HEK293 (cell line): ENCODE data around the gene NOL9.

Experiments
- CTCF ChIA-PET: fragments of 350-600 bp; formaldehyde crosslinking; extraction: SDS; loops from one replicate; lab custom pipeline; 2021; ENCODE audit warnings: antibody characterized with exemption; lab: Yijun Ruan, JAX
- POLR2A ChIA-PET: fragments of 300-600 bp; formaldehyde crosslinking; extraction: SDS; loops from one replicate; lab custom pipeline; 2020; ENCODE audit warnings: antibody characterized with exemption, inconsistent platforms; lab: Yijun Ruan, JAX
- H3K27ac ChIP-seq: fragments of 200-500 bp; sonication (Bioruptor generic); 2 replicates; pipeline ENCODE4 v1.5.1; 2014; ENCODE audit warnings: low read depth, low read length, control low read depth, inconsistent platforms; ENCODE audit errors: extremely low read depth
- H3K36me3 ChIP-seq, 2 experiments: fragments of 200-500 bp in 1 of 2; sonication (Bioruptor generic) in 1 of 2; 1 replicate in 1 of 2; 2 replicates in 1 of 2; pipeline ENCODE4 v1.5.1; 2014 to 2017; ENCODE audit warnings: inconsistent platforms in 2 of 2, low read length in 2 of 2; ENCODE audit not compliant: control insufficient read depth in 2 of 2, insufficient read depth in 1 of 2
- H3K4me1 ChIP-seq: fragments of 200-500 bp; sonication (Bioruptor generic); 2 replicates; pipeline ENCODE4 v1.5.1; 2014; ENCODE audit warnings: mild to moderate bottlenecking, low read length, inconsistent platforms; ENCODE audit not compliant: control insufficient read depth, insufficient read depth
- H3K4me3 ChIP-seq: 2 replicates; pipeline ENCODE4 v1.5.1; 2011; ENCODE audit warnings: low read depth, mild to moderate bottlenecking, control low read depth, low read length, moderate library complexity
- H3K9me3 ChIP-seq: fragments of 200-500 bp; sonication (Bioruptor generic); 2 replicates; pipeline ENCODE4 v1.5.1; 2014; ENCODE audit warnings: low read depth, low read length, inconsistent platforms; ENCODE audit not compliant: control insufficient read depth, insufficient read depth
- ATF2 ChIP-seq: fragments of 450-650 bp; formaldehyde crosslinking; IDR thresholded peaks from 2 replicates; pipeline ENCODE4 v1.5.1; 2016; ENCODE audit warnings: missing biosample characterization, missing genetic modification characterization, low read depth
- GLIS1 ChIP-seq: fragments of 450-650 bp; formaldehyde crosslinking; IDR thresholded peaks from 2 replicates; pipeline ENCODE4 v1.5.1; 2016; ENCODE audit warnings: missing biosample characterization, missing genetic modification characterization
- HOXD13 ChIP-seq: sonication (generic); formaldehyde crosslinking; IDR thresholded peaks from 2 replicates; pipeline ENCODE4 v1.8.0; 2022; ENCODE audit warnings: missing genetic modification reagents, borderline replicate concordance
- KLF1 ChIP-seq: fragments of 450-650 bp; formaldehyde crosslinking; IDR thresholded peaks from 2 replicates; pipeline ENCODE4 v1.5.1; 2016; ENCODE audit warnings: missing biosample characterization, missing genetic modification characterization
- PRDM6 ChIP-seq: fragments of 450-650 bp; formaldehyde crosslinking; IDR thresholded peaks from 2 replicates; pipeline ENCODE4 v1.5.1; 2017; ENCODE audit warnings: missing biosample characterization, missing genetic modification characterization
- SALL2 ChIP-seq: fragments of 450-650 bp; formaldehyde crosslinking; IDR thresholded peaks from 2 replicates; pipeline ENCODE4 v1.5.0; 2017; ENCODE audit warnings: missing biosample characterization, mild to moderate bottlenecking, missing genetic modification characterization, borderline replicate concordance
- SP7 ChIP-seq: fragments of 450-650 bp; formaldehyde crosslinking; IDR thresholded peaks from 2 replicates; pipeline ENCODE4 v1.5.1; 2016; ENCODE audit warnings: missing biosample characterization, missing genetic modification characterization
- ZBTB1 ChIP-seq: fragments of 450-650 bp; formaldehyde crosslinking; IDR thresholded peaks from 2 replicates; pipeline ENCODE4 v1.5.1; 2016; ENCODE audit warnings: missing biosample characterization, missing genetic modification characterization
- ZBTB10 ChIP-seq: fragments of 450-650 bp; formaldehyde crosslinking; IDR thresholded peaks from 2 replicates; pipeline ENCODE4 v1.5.1; 2016; ENCODE audit warnings: missing biosample characterization, missing genetic modification characterization
- ZBTB17 ChIP-seq: fragments of 450-650 bp; formaldehyde crosslinking; IDR thresholded peaks from 2 replicates; pipeline ENCODE4 v1.5.1; 2016; ENCODE audit warnings: missing biosample characterization, missing genetic modification characterization
- ZBTB21 ChIP-seq: fragments of 450-650 bp; formaldehyde crosslinking; IDR thresholded peaks from 2 replicates; pipeline ENCODE4 v1.5.1; 2017; ENCODE audit warnings: missing biosample characterization, missing genetic modification characterization
- ZFP41 ChIP-seq: fragments of 450-650 bp; formaldehyde crosslinking; IDR thresholded peaks from 2 replicates; pipeline ENCODE4 v1.5.1; 2016; ENCODE audit warnings: missing biosample characterization, missing genetic modification characterization, borderline replicate concordance
- ZNF10 ChIP-seq: fragments of 450-650 bp; formaldehyde crosslinking; IDR thresholded peaks from 2 replicates; pipeline ENCODE4 v1.5.1; 2017; ENCODE audit warnings: missing biosample characterization, missing genetic modification characterization
- ZNF146 ChIP-seq: fragments of 450-650 bp; formaldehyde crosslinking; IDR thresholded peaks from 2 replicates; pipeline ENCODE4 v1.5.1; 2016; ENCODE audit warnings: missing biosample characterization, missing genetic modification characterization
- ZNF274 ChIP-seq, 2 experiments: fragments of 200-500 bp in 1 of 2; fragments of 450-650 bp in 1 of 2; sonication (Bioruptor generic) in 1 of 2; formaldehyde crosslinking in 1 of 2; IDR thresholded peaks; 2 replicates each; pipeline versions ENCODE4 v1.5.1 to v1.6.1; 2014 to 2016; ENCODE audit warnings: borderline replicate concordance in 1 of 2, inconsistent platforms in 1 of 2, low read length in 1 of 2, missing biosample characterization in 1 of 2, missing genetic modification characterization in 1 of 2
- ZNF280C ChIP-seq: fragments of 450-650 bp; formaldehyde crosslinking; IDR thresholded peaks from 2 replicates; pipeline ENCODE4 v1.5.1; 2016; ENCODE audit warnings: missing biosample characterization, missing genetic modification characterization
- ZNF341 ChIP-seq: fragments of 450-650 bp; formaldehyde crosslinking; IDR thresholded peaks from 2 replicates; pipeline ENCODE4; 2016; ENCODE audit warnings: low read depth, missing biosample characterization, missing genetic modification characterization
- ZNF366 ChIP-seq: fragments of 450-650 bp; formaldehyde crosslinking; conservative IDR thresholded peaks from 2 replicates; pipeline ENCODE4 v1.5.1; 2016; ENCODE audit warnings: missing biosample characterization, missing genetic modification characterization
- ZNF433 ChIP-seq: fragments of 450-650 bp; formaldehyde crosslinking; IDR thresholded peaks from 2 replicates; pipeline ENCODE4 v1.5.1; 2016; ENCODE audit warnings: missing biosample characterization, missing genetic modification characterization, low read depth
- ZNF449 ChIP-seq: fragments of 450-650 bp; formaldehyde crosslinking; IDR thresholded peaks from 2 replicates; pipeline ENCODE4 v1.5.1; 2017; ENCODE audit warnings: missing biosample characterization, mild to moderate bottlenecking, missing genetic modification characterization, moderate library complexity
- ZNF513 ChIP-seq: fragments of 450-650 bp; IDR thresholded peaks from 2 replicates; pipeline ENCODE4 v1.5.1; 2018; ENCODE audit warnings: missing biosample characterization, missing genetic modification characterization
- ZNF521 ChIP-seq: fragments of 450-650 bp; formaldehyde crosslinking; IDR thresholded peaks from 2 replicates; pipeline ENCODE4 v1.5.1; 2017; ENCODE audit warnings: missing biosample characterization, mild to moderate bottlenecking, missing genetic modification characterization
- ZNF529 ChIP-seq: fragments of 450-650 bp; formaldehyde crosslinking; IDR thresholded peaks from 2 replicates; pipeline ENCODE4 v1.5.1; 2017; ENCODE audit warnings: missing genetic modification characterization, missing biosample characterization; ENCODE audit not compliant: insufficient replicate concordance
- ZNF596 ChIP-seq: fragments of 450-650 bp; IDR thresholded peaks from 2 replicates; pipeline ENCODE4 v1.5.0; 2018; ENCODE audit warnings: missing biosample characterization, mild to moderate bottlenecking, missing genetic modification characterization, moderate library complexity
- ZNF76 ChIP-seq: fragments of 450-650 bp; formaldehyde crosslinking; IDR thresholded peaks from 2 replicates; pipeline ENCODE4; 2016; ENCODE audit warnings: low read depth, missing biosample characterization, missing genetic modification characterization, borderline replicate concordance
- ZXDB ChIP-seq: fragments of 450-650 bp; formaldehyde crosslinking; IDR thresholded peaks from 2 replicates; pipeline ENCODE4 v1.5.1; 2016; ENCODE audit warnings: missing biosample characterization, missing genetic modification characterization

NOL9 gene

GRCh38 chr1:6580119-6580592, 25.8 kb upstream of the NOL9 start:
- CTCF ChIA-PET: interaction anchor here (0.5 to 1.7 kb wide), 10 partner anchors 9 to 263 kb away, joined by 3 to 10 read pairs (median 5); partner anchors contain the start of genes NOL9 and TAS1R1
- peaks cover 9% of the 10 kb centered on the region for H3K4me1 ChIP-seq
- TF ChIP-seq ZNF76 (tag by site-specific recombination) (no peak), ZNF513 (tag by site-specific recombination) (no peak), ZBTB1 (tag by site-specific recombination) (no peak), PRDM6 (tag by site-specific recombination) (no peak), ATF2 (tag by site-specific recombination) (no peak), ZNF280C (tag by site-specific recombination) (no peak), ZNF146 (no peak), ZXDB (no peak; the same call in 1 of the 2 replicates), ZNF521 (no peak), ZBTB21 (tag by site-specific recombination) (no peak; the same call in 1 of the 2 replicates), ZFP41 (tag by site-specific recombination) (no peak), ZNF529 (tag by site-specific recombination) (no peak), ZNF433 (no peak), ZNF596 (tag by site-specific recombination) (no peak), ZBTB17 (tag by site-specific recombination) (no peak), SALL2 (tag by site-specific recombination) (no peak), ZNF449 (tag by site-specific recombination) (no peak), ZNF10 (tag by site-specific recombination) (no peak), ZBTB10 (tag by site-specific recombination) (peak; percentile 78), KLF1 (tag by site-specific recombination) (0 out of 2 replicates have a peak, but pooled peaks have one; percentile 23), HOXD13 (CRISPR knock-in tag) (no peak), ZNF341 (no peak), SP7 (0 out of 2 replicates have a peak, but pooled peaks have one; percentile 49), ZNF274 (IDR thresholded peaks at IDR 0.05; ENCODE audit: low read length) (no peak), ZNF274 (tag by site-specific recombination; IDR thresholded peaks at IDR 0.05; ENCODE audit: borderline replicate concordance) (no peak), GLIS1 (no peak), ZNF366 (tag by site-specific recombination) (no peak)

More at GRCh38 chr1:6580119-6580592, 25.8 kb upstream of the NOL9 start:
- no peaks in the 10 kb centered on the region for H3K9me3 ChIP-seq
- no peak overlapping the region; the same call in 1 of the 2 replicates for H3K27ac ChIP-seq
- peaks cover 0 to 31% of the 10 kb centered on the region in 2 experiments; a peak in 1 of 3 replicates for H3K36me3 ChIP-seq
- peak overlapping the region; percentile 96 for H3K4me3 ChIP-seq
- POLR2A ChIA-PET: interaction anchor here (0.6 to 2.7 kb wide), 15 partner anchors 8 to 67 kb away, joined by 3 to 25 read pairs (median 8); partner anchors contain the start of genes KLHL21, NOL9, PHF13 and TAS1R1
